Esophagus (tissue), 2 donors: Measurements from ENCODE around the gene HOXC4. TPM values are rescaled to one million over a fixed set of nuclear protein-coding genes. Genes with fewer than 3 reads are reported as not detected.
"Not testable (repeated sequence)": the region's sequence is repeated elsewhere in the genome, so short reads cannot be mapped to it uniquely, and the experiment has no call there.

Experiments
- H3K27ac ChIP-seq, 2 donors: one replicate each; pipeline ENCODE4 v1.5.1; 2013; ENCODE audit warnings: low read depth in 2 of 2, mild to moderate bottlenecking in 2 of 2, inconsistent platforms in 1 of 2, low read length in 1 of 2, moderate library complexity in 1 of 2
- H3K27me3 ChIP-seq, 2 donors: one replicate each; pipeline ENCODE4 v1.6.1; 2013; ENCODE audit warnings: low read length in 2 of 2, control low read depth in 1 of 2, mild to moderate bottlenecking in 1 of 2; ENCODE audit not compliant: insufficient read depth in 2 of 2, control insufficient read depth in 1 of 2
- H3K36me3 ChIP-seq, 2 donors: one replicate each; pipeline ENCODE4 v1.6.1; 2013; ENCODE audit warnings: low read length in 1 of 2; ENCODE audit not compliant: control insufficient read depth in 2 of 2, insufficient read depth in 2 of 2
- H3K4me1 ChIP-seq, 2 donors: one replicate each; pipeline ENCODE4 v1.6.1; 2013; ENCODE audit warnings: low read length in 1 of 2; ENCODE audit not compliant: control insufficient read depth in 2 of 2, insufficient read depth in 2 of 2
- H3K4me3 ChIP-seq, 2 donors: one replicate each; pipeline ENCODE4 v1.5.1; 2013; ENCODE audit warnings: low read length in 2 of 2, mild to moderate bottlenecking in 2 of 2, low read depth in 1 of 2, moderate library complexity in 1 of 2
- H3K9me3 ChIP-seq, 2 donors: one replicate each; pipeline ENCODE4 v1.6.1; 2013; ENCODE audit warnings: mild to moderate bottlenecking in 2 of 2, low read depth in 1 of 2, low read length in 1 of 2, moderate library complexity in 1 of 2; ENCODE audit not compliant: control insufficient read depth in 2 of 2, insufficient read depth in 1 of 2
- WGBS, 2 donors: extraction: QIAGEN DNeasy Blood & Tissue Kit; methylation state at CpG; one replicate each; pipeline ENCODE4 v1.1.7; 2013; 5-methylcytosine and 5-hydroxymethylcytosine counted together
- polyA plus RNA-seq, 2 donors: library from polyadenylated mRNA; stranded (reverse); fragments of 200-250 nt; gene quantifications; one replicate each; pipeline ENCODE4 v1.2.3, GENCODE V29; 2013
- donor health status: healthy with polysubstance abuse.
- donor health status: Bipolar disorder and iron deficiency.

HOXC4 gene
- polyA plus RNA-seq, 2 donors = 3.3 to 3.7 TPM

DNA sequence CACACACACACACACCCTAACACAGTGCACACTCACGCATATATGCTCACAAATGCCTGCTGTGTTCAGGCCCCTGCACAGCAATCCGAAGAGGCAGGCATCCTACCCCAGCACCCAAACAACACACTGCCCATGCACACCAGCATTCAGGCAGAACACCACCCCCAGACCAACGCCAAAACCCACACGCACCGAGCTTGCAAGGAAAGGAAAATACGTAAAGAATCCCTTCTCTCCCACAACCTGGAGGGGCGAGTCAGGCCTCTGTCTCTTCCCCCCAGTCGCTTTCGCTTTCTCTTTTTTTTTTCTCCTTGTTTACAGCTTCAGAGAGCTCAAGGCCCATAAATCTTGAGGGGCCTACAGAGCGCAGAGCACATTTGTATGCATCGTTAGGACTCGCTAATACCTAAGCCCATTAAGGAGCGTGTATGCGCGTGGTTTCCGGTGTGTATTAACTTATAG, 27.4 kb downstream of the HOXC4 start:
- Histone ChIP-seq H3K4me3 (peak overlapping the region; percentile 18 to 37), H3K27ac (peak overlapping the region; percentile 68 to 83)
- not testable (repeated sequence) for H3K4me1 ChIP-seq, H3K9me3 ChIP-seq, H3K27me3 ChIP-seq, H3K36me3 ChIP-seq
- WGBS, 2 donors = 16 to 28% methylated on average over 12 to 16 of the region's 16 CpGs

DNA sequence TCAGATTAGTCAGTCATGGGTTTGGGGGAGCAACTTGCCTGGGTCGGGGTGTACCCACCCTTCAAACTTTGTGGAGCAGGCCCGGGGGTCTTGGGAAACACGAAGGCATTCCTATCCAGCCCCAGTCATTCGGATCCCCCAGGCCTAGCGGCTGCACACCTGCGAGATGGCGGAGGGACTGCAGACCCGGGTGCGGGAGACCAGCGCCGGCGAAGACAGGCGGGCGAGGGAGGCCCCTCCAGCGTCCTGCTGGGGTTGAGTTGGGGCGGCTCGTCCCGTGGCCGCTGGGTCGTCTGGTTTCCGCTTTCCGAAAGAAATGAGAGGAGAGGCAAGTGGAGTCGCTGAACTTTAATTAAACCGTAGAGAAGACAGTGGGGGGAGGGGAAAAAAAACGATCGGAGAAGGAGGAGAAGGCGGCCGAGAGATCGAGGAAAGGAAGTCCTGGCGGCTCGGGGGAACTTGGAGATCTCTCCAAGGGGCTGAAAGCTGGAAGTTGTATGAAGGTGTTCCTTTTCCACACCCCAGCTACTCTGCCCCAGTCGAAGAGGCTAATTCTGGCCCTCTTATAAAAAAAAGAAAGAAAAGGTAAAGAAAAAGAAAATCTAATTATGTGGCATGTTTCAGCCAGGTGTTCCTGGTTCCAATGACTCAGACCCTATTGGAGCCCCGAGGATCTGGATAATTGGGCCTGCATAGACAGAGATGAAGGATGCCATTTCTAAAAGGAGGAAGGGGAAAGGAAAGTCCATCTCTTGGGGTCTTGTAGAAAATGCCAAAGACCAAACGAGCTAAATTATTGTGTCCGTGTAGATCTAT, 28.2 kb downstream of the HOXC4 start:
- not testable (repeated sequence) for H3K27me3 ChIP-seq, H3K9me3 ChIP-seq, H3K4me1 ChIP-seq, H3K36me3 ChIP-seq
- peak overlapping the region; percentile 39 to 51 for H3K4me3 ChIP-seq
- WGBS, 2 donors = 6 to 27% methylated on average over 35 of the region's 35 CpGs
- peak overlapping the region; percentile 90 to 94 for H3K27ac ChIP-seq

DNA sequence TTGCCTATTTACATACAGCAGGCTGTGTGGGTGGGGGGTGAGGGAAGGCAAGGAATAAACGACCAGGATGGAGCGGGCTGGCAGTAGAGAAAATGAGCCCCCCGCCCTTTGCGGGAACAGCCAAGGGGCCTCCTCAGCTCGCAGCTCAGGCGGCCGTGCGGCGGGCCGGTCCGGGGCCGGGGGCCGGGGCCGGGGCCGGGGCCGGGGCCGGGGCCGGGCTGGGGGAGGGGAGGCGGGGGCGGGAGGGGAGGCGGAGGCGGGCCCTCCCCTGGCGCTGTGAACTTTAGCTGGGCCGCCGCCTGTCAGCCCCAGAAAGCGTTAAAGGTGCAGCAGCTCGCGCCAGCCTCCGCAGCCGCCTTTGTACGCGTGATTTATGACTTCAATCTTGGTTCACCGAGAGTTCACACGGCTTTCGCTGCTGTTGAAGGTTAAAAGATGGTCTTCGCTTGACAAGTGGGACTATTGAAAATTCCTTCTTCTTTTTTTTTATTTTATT, 28.8 kb downstream of the HOXC4 start:
- peak overlapping the region; percentile 33 to 51 for H3K4me3 ChIP-seq
- no peaks in the 10 kb centered on the region for H3K9me3 ChIP-seq
- WGBS, 2 donors = 3% methylated on average over 8 to 36 of the region's 36 CpGs
- no peaks in the 10 kb centered on the region for H3K27me3 ChIP-seq
- H3K36me3 ChIP-seq = no peaks in the 10 kb centered on the region
- peak overlapping the region; percentile 90 to 94 for H3K27ac ChIP-seq
- H3K4me1 ChIP-seq = peaks cover 0 to 2% of the 10 kb centered on the region in 2 donors

DNA sequence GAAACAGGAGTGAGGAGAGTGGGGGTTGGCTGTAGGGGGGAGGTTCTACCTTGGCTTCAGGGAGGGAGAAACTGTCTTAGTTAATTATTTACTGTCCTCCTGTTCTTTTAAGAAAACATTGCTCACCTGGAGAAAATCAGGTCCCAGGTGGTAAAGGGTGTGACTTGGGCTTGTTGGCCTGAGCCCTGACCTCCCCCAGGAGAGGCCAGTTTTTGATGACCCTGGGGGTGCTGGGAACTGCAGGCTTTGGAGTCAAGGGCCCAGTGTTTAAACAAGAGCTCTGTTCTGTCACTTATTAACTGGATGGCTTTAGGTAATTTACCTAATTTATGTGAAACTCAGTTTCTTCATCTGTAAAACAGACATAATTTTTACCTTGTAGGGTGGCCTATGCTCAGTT, 34.4 kb downstream of the HOXC4 start:
- not testable (repeated sequence) for H3K36me3 ChIP-seq, H3K4me3 ChIP-seq, H3K27ac ChIP-seq, H3K4me1 ChIP-seq, H3K27me3 ChIP-seq, H3K9me3 ChIP-seq

DNA sequence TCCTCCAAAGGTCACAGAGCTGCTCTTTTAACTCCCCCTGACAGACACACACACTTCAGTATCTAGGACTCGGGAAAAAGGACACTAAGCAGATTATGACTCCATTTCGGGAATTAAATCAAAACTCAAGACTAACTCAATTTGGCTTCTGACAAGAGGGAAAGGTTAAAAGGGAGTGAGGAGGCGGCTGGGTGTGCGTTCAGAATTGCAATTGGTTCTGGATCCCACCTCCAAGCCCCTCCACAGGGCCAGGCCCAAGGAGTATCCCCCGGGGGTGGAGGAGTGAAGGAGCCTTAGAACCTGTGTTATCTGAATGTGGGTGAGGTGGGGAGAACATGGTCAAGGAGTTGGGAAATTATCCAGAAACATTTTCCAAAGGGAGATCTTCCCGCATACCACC, 35.8 kb downstream of the HOXC4 start:
- H3K36me3 ChIP-seq, H3K4me1 ChIP-seq, H3K4me3 ChIP-seq, H3K27me3 ChIP-seq, H3K27ac ChIP-seq, H3K9me3 ChIP-seq: not testable (repeated sequence)
- WGBS, 2 donors = 89 to 90% methylated on average over 6 of the region's 6 CpGs

DNA sequence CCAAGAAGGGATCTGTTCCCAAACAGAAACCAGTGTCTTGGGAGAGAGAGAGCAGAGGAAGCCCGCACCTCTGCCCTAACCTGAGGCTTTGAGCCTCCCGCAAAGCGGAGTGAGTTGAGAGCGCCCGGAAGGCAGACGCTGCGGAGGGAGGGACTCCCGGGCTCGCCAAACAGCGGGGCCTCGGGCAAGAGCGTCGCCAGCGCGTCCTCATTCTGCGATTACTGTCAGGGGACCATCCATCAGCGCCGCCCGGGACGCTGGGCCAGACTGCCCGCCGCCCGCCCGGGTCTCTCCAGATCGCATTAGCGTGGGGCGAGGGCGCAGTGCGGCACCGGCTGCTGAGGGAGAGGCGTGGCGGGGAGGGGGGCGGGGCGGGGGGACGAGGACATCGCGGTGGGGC, 36.7 kb downstream of the HOXC4 start:
- not testable (repeated sequence) for H3K27me3 ChIP-seq, H3K9me3 ChIP-seq, H3K36me3 ChIP-seq, H3K27ac ChIP-seq, H3K4me1 ChIP-seq
- peak overlapping the region in 1 of 2 donors; percentile 19 for H3K4me3 ChIP-seq
- WGBS, 2 donors = 2 to 4% methylated on average over 30 to 35 of the region's 37 CpGs

DNA sequence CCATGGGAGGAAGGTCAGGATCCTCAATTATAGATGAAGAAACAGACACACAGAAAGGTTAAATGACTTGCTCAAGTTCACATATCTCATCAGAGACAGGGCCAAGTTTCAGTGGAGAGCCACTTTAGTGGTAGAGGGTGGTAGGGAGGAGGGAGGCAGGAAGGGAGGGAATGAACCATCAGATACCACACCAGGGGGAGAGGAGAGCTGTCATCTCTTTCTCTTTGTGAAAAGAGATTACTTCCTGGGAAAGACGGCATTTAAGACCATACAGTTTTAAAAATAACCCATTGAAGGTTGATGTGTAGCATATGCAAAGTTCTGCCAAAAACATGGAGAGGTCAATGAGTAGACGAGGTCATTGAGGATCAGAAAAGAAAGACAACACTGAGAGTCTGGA, 39.3 kb downstream of the HOXC4 start:
- not testable (repeated sequence) for H3K36me3 ChIP-seq, H3K4me1 ChIP-seq, H3K27ac ChIP-seq, H3K27me3 ChIP-seq, H3K9me3 ChIP-seq, H3K4me3 ChIP-seq
- 45 to 59% methylated on average over 2 of the region's 2 CpGs for WGBS, 2 donors

DNA sequence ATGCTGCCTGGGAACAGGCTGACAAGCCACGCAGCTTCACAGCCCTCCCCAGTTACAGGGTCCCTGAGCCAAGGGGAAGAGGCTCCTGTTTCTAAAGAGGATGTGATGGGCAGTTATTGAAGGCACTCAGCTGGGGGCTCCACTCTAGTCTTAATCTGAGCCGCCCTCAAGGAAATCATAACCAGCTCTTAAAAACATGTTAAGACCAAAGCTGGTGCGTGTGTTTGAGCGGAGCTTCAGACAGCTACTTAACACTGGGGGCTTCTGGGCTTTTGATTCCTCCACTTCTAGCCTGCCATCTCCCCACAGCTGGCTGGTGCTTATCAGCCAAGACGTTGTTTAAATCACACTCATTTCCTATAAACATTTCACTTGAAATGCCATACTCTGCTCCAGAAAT, 42.3 kb downstream of the HOXC4 start:
- WGBS, 2 donors = 70 to 71% methylated on average over 5 of the region's 5 CpGs
- not testable (repeated sequence) for H3K27ac ChIP-seq, H3K27me3 ChIP-seq, H3K4me3 ChIP-seq, H3K36me3 ChIP-seq, H3K9me3 ChIP-seq, H3K4me1 ChIP-seq

DNA sequence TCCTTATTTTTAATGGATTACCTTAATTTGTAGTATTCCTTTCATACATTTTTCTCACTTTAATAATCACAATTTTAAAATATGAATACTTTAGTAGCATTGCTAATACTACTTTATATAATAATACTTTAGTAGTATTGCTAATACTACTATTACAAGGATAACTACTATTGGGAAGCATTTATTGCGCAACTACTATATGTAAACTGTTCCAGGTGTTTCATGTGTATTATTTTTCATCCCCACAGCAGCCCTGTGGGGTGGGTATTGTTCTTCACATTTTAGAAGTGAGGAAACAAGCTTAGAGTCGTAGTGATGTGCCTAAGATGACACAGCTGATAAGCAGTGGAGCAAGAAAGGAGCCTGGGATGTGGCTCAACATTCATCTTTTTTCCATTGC, 45.0 kb downstream of the HOXC4 start:
- 71 to 90% methylated on average over 2 of the region's 2 CpGs for WGBS, 2 donors
- H3K27ac ChIP-seq, H3K27me3 ChIP-seq, H3K9me3 ChIP-seq, H3K36me3 ChIP-seq, H3K4me3 ChIP-seq, H3K4me1 ChIP-seq: not testable (repeated sequence)

DNA sequence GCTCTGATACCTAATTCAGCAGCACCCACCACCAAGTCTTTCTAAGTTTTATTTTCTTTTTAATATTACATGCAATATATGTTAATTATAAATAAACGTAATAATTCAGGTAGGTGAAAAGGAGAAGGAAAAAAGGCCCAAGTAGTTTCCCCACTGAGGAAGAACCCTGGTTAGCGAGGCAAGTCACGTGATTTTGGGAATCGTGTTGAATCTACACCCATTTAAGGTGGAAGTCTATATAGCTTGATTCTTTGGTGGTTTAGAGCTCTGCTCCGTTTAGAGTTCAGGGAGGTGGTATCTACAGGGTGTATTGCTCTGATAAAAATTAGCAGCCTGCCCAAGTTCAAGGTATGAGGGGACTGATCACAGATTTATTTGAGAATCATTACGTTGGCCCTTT, 47.0 kb downstream of the HOXC4 start:
- H3K36me3 ChIP-seq, H3K27ac ChIP-seq: not testable (repeated sequence)
- 80 to 86% methylated on average over 6 of the region's 6 CpGs for WGBS, 2 donors

More for the DNA sequence above, 47.0 kb downstream of the HOXC4 start:
- not testable (repeated sequence) for H3K27me3 ChIP-seq, H3K4me1 ChIP-seq, H3K4me3 ChIP-seq, H3K9me3 ChIP-seq
